Islet precursor cell (in vitro differentiated cells): ENCODE results near the gene GALK1.
"Not testable (repeated sequence)": the region's sequence is repeated elsewhere in the genome, so short reads cannot be mapped to it uniquely, and the experiment has no call there.

Experiments used
- DNase-seq: peaks from one replicate; pipeline ENCODE4 v3.0.0-alpha.2; 2018

The GALK1 gene

DNA sequence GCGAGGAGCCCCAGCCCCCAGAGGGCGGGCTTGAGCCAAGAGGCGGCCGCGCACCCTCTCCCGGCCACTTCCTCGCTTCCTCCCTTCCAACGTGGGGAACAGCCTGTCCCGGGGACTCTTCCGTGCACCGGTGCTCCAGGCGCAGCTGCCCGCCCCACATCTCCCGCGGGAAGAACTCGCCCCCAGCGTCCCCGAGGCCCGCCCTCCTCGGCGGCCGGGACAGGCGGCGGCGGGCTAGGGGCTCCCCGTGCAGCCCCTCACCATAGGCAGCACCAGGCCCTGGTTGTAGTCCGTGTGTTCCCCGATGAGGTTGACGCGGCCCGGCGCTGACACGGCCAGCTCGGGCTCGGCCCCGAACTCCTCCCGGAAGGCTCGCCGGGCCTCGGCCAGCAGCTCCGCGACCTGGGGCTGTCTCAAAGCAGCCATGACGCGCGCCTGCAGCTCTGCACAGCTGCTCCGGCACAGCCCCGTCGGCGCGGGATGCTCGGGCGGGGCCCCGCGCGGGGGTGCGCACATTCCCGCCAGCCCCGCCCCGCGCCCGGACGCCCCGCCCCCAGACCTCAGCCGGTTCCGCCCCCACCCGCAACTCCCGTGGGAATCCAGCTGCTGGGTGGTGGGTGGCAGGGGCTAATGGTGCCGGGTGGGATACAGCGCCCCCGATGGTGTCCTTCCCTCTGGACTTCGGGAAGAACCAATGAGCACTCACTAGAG is at the start of gene GALK1:
TSS of gene GALK1 (minus strand) at position 482 of the 711 bp plus-strand sequence. CDS start at position 426, 56 bp downstream.
- peak; percentile 92 for DNase-seq

- DNase-seq: no peak
Measured at GRCh38 chr17:75814021-75814395, 49.0 kb upstream of the GALK1 start.

DNA sequence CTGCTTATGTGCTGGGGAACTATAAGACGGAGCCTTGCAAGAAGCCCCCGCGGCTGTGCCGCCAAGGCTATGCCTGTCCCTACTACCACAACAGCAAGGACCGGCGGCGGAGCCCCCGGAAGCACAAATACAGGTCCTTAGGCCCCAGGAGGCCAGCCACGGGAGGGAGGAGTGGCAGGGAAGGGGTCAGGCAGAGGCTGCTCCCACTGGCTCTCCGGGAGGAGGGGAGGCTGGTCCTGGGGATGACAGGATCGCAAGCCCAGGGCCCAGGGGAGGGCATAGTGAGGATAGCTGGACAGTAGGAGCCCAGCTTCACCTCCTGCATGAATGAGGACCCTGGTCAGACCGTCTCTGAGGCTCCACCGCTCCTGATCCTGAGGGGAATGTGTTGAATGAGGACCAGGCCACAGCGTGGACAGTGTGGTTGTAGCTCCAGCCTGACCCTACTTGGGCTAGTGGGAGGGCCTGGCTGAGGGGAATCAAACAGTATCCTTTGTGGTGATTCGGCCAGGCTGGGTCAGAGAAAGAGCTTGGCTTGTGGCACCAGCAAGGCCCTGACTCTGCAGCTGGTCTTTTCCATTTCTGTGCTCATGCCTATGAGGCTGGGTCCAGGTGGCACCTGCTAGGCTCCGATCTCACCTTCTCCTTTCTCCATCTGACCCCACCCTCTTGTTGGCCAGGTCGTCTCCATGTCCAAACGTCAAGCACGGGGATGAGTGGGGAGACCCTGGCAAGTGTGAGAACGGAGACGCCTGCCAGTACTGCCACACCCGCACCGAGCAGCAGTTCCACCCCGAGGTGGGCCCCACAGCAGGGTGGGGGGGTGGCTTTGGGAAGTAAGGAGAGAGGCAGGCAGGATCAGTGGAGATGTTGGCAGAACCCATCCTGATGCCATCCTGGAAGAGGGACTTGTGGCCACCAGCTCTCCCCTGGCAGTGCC is 48.4 kb upstream of the GALK1 start:
- peak; percentile 52 for DNase-seq

DNA sequence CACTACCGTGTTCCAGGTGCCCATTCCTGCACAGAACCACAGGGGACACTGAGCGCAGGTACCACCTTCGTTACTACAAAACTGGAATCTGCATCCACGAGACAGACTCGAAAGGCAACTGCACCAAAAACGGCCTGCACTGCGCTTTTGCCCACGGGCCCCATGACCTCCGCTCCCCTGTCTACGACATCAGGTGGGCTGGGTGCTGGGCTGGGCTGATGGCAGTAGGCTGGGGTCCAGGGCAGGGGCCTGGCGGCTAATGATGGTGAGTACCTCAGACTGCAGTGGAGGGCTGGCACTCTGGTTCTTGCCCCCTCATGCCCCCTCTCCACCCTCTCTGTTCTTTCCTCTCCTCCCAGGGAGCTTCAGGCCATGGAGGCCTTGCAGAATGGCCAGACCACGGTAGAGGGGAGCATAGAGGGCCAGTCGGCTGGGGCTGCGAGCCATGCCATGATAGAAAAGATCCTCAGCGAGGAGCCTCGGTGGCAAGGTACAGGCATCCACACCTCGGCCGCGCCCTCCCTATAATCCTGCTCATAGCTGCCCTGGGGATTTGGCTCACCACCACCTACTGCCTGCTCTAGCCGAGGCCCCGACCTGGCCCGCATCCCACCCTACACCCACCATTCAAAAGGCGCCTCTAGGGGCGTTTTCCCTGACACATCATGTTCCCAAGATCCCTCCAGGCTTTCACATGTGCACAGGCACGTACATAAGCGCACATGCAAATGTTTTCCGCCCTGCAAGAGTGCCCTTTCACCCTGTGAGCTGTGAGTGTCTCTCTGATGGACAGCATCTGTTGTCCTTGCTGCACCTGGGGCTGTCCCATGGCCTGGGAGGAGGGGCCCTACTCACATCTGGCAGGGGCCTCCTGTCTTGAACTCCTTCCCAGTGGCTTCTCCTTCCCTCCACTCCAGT is 47.4 kb upstream of the GALK1 start:
- peak; percentile 53 for DNase-seq

DNA sequence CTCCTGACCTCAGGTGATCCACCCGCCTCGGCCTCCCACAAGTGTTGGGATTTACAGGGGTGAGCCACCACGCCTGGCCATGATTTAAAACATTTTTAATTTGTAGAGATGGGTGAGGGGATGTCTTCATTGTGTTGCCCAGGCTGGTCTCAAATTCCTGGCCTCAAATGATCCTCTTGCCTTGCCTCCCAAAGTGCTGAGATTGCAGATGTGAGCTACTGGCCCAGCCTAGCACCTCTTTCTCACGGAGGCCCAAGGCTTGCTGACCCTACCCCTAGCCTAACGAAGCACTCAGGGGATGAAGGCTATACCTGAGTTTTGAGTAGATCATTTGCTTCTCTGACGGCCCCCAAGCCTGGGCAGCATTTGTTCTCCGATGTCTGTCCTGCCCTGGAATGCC is 46.2 kb upstream of the GALK1 start:
- DNase-seq: no peak

DNA sequence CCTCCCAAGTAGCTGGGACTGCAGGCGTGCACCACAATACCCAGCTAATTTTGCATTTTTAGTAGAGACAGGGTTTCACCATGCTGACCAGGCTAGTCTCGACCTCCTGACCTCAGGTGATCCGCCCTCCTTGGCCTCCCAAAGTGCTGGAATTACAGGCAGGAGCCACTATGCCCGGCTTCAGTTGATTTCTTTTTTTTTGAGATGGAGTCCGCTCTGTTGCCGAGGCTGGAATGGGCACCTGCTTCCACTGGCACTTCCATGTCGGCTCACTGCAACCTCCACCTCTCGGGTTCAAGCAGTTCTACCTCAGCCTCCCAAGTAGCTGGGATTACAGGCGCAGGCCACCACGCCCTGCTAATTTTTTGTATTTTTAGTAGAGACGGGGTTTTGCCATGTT is 45.8 kb upstream of the GALK1 start:
- DNase-seq: not testable (repeated sequence)

DNA sequence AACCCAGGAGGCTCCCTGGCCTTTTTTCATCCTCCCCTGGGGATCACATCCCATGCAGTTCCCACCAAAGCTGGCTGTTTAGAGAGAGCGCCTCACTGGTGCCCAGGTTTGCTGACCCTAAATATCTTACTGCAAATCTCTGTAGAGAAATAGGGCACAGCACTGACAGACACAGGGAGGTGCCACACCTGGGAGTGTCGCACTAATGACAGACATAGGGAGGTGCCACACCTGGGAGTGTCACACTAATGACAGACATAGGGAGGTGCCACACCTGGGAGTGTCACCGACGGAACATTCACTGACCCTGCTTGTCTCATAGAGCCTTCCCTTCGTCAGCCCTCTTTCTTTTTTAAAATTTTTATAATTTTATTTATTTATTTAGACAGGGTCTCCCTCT is 45.2 kb upstream of the GALK1 start:
- DNase-seq: no peak

- DNase-seq: no peak
Measured at GRCh38 chr17:75809631-75810111, 44.7 kb upstream of the GALK1 start.

GRCh38 chr17:75808905-75809621 is 44.1 kb upstream of the GALK1 start:
- DNase-seq: peak; percentile 97

GRCh38 chr17:75808549-75808904 is 43.5 kb upstream of the GALK1 start:
- no peak for DNase-seq

GRCh38 chr17:75807861-75808260 is 42.9 kb upstream of the GALK1 start:
- no peak for DNase-seq

GRCh38 chr17:75806822-75807500 is 42.0 kb upstream of the GALK1 start:
- DNase-seq: no peak

DNA sequence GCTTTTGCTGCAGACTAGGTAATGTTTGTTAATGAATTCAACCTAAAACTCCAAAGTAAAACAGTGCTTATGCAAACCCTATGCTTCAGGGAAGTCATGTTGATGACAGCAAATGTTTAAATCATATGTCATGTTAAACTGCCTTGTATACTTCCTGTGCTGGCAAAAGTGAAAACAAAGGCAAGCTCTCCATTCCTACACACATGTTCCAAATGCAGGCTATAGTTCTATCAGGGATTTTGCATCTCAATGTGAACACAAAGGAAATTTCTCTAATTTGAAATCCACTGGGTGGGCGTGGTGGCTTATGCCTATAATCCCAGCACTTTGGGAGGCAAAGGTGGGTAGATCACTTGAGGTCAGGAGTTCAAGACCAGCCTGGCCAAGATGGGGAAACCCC is 38.9 kb upstream of the GALK1 start:
- DNase-seq: no peak

DNA sequence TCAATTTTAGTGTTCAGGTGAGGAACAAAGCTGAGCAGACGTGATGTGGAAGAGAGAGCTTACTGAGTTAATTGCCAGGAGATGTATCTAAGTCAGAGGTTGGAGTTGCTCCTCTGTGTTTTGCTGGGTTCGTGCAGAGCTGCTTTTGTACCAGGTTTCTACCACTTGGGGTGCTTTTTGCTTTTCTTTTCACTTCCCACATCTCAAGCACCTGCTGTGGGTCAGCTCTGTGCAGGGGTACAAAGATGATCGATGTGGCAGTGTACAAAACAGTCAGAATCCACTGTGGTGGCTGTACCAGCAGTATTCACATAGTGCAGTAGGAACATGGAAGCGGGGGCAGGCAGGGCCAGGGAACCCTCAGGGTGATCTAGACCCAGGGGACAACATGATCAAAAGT is 34.4 kb upstream of the GALK1 start:
- no peak for DNase-seq

- DNase-seq: no peak
Measured at GRCh38 chr17:75795820-75796607, 31.0 kb upstream of the GALK1 start.

- no peak for DNase-seq
Measured at GRCh38 chr17:75793460-75793859, 28.5 kb upstream of the GALK1 start.

GRCh38 chr17:75791254-75791653 is 26.3 kb upstream of the GALK1 start:
- DNase-seq: no peak

DNA sequence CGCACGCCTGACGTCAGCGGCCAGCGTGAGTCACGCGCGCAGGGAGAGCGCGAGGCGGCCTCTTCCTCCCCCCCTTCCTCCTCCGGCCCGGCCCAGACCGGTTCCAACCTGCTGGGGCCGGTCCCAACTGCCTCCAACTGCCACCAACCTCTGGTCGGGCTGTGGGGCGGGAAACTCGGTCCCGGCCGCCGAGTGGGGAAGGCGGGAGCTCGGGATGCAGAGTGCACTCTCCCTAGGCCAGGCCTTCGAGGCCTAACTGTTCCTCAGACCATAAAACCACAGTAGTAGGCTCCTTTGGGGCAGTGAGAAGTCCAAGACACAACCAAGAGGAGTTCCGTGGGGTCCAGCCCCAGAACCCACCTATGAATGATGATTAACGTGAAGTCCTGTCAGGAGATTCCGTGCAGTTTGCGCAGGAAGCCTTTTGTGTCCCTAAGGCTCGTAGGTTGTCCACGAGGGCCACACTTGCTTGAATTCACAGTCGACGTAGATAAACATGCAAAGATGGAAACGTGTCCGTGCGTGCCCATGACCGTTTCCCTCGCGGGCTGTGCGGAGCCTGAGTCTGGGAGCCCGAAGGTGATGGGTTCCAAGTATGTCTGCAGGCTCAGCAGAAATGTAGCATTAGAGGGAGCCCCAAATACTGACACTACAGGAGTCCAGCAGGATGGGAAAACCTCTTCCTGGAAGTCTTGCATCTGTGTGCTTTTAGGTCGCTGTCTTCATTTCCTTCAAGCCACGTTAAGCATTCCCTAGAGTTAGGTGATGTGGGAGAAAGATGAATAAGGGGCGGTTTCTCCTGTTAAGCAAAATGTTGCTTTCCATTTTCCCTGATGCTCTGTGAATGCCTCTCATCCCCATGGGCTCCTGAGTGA is 20.3 kb upstream of the GALK1 start:
- DNase-seq: peak; percentile 98

DNA sequence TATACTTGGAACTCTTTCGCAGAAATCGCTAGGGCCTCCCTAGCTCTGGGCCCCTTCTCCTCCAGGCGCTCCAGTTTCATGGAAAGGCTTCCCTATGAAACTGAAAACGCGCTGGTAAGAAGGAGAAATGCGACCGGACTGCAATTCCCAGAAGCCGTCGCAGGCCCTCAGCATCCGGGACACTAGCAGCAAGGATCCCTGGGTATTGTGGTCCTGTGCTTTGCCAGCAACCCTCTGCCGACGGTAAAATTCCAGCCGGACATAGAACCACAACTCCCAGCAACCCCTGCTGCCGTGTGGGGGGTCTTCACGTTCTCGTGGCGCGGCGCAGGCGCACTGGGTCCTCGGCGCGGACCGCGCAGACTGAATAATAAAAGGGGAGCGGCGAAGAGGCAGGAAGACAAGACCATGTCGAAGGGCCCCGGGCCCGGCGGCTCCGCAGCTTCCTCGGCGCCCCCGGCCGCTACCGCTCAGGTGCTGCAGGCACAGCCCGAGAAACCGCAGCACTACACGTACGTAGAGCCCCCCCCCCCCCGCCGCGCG is 19.6 kb upstream of the GALK1 start, which contains the start of gene UNK:
TSS of gene UNK (plus strand) at position 334 of the 543 bp plus-strand sequence. CDS start at position 409, 75 bp downstream.
- DNase-seq: peak; percentile 100
